Karpas-422 (cell line): ENCODE data around the gene HEY2. TPM values are rescaled to one million over a fixed set of nuclear protein-coding genes. Genes with fewer than 3 reads are reported as not detected.
"Not testable (repeated sequence)": the region's sequence is repeated elsewhere in the genome, so short reads cannot be mapped to it uniquely, and the experiment has no call there.

Experiments used
- DNase-seq: peaks from one replicate; pipeline ENCODE4 v3.0.0-alpha.2; 2015
- H2AFZ ChIP-seq: fragments of 200-600 bp; sonication (generic); 2 replicates; pipeline ENCODE4 v1.6.1; 2014; ENCODE audit warnings: antibody characterized with exemption, low read length, mixed read lengths
- H3K27ac ChIP-seq: fragments of 200-600 bp; sonication (generic); 2 replicates; pipeline ENCODE4 v1.5.1; 2014; ENCODE audit warnings: mild to moderate bottlenecking, low read length, moderate library complexity
- H3K27me3 ChIP-seq: fragments of 200-600 bp; sonication (generic); 2 replicates; pipeline ENCODE4 v1.6.1; 2014; ENCODE audit warnings: low read length, mixed read lengths
- H3K36me3 ChIP-seq: fragments of 200-600 bp; sonication (generic); 2 replicates; pipeline ENCODE4 v1.6.1; 2014; ENCODE audit warnings: low read length, mixed read lengths; ENCODE audit not compliant: insufficient read depth
- H3K4me1 ChIP-seq: fragments of 200-600 bp; sonication (generic); 2 replicates; pipeline ENCODE4 v1.6.1; 2014; ENCODE audit warnings: mild to moderate bottlenecking, low read length, mixed read lengths
- H3K4me2 ChIP-seq: fragments of 200-600 bp; sonication (generic); 2 replicates; pipeline ENCODE4 v1.6.1; 2014; ENCODE audit warnings: low read length, low read depth, mild to moderate bottlenecking; ENCODE audit not compliant: poor library complexity, severe bottlenecking
- H3K4me3 ChIP-seq: fragments of 200-600 bp; sonication (generic); 2 replicates; pipeline ENCODE4 v1.5.1; 2014; ENCODE audit warnings: mild to moderate bottlenecking, antibody characterized with exemption, low read length, mixed read lengths
- H3K79me2 ChIP-seq: fragments of 200-600 bp; sonication (generic); 2 replicates; pipeline ENCODE4 v1.6.1; 2014; ENCODE audit warnings: mild to moderate bottlenecking, low read length, mixed read lengths
- H3K9ac ChIP-seq: fragments of 200-600 bp; sonication (generic); 2 replicates; pipeline ENCODE4 v1.6.0; 2014; ENCODE audit warnings: low read length
- H3K9me2 ChIP-seq: fragments of 200-600 bp; sonication (generic), shearing (Covaris generic); replicated peaks from 2 replicates; pipeline ENCODE4 v1.6.0; 2014; ENCODE audit warnings: mild to moderate bottlenecking, low read length, moderate library complexity; ENCODE audit not compliant: insufficient read depth
- H3K9me3 ChIP-seq: fragments of 300-700, 200-600 bp; sonication (generic); 2 replicates; pipeline ENCODE4 v1.6.1; 2014; ENCODE audit warnings: low read length, mixed read lengths
- H4K20me1 ChIP-seq: fragments of 200-600 bp; sonication (generic); 2 replicates; pipeline ENCODE4 v1.6.1; 2014; ENCODE audit warnings: mild to moderate bottlenecking, antibody characterized with exemption, low read length, low read depth; ENCODE audit not compliant: insufficient read depth
- total RNA-seq: library from RNA; depleted of rRNA; stranded (reverse); fragments of >200 nt; shearing (Covaris generic); gene quantifications from 2 replicates; pipeline ENCODE4 v1.2.3, GENCODE V29; 2014; ENCODE audit warnings: low replicate concordance

HEY2 gene
- total RNA-seq, 1 experiment from 2014 or later: 0.11 TPM

DNA sequence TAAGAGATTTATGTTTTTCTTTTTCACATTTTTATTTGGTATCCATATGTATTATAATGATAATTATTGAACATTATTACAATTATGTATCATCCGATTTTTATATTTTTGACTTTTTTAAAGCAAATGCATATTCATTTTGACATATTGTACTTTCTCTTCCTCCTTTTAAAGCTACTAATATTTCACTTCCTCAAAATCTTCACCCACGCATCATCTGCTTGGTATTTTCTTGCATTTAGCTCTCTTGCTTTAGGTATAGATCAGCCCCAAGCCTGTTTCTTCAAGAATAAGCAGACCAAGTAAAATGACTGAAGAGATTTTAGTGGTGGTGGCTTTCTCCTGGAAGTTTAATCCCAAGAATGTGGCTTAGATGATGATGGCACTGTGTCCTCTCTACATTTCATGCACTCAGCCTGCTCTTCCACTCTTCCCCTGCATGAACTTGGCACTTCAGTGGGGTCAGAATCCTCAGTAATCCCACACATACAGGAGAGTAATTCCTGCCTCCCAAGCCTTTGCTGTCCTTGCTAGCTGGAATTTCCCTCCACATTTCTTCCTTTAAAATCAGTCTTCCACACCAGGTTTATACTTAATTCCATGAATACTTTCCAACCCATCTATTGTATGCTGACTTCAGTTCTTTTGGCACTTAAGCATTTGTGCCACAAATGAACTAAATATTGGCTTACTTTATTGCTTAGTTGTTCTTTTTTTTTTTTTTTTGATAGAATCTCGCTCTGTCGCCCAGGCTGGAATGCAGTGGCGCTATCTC, 49.5 kb downstream of the HEY2 start:
- H3K36me3 ChIP-seq: peaks cover 23% of the 10 kb centered on the region
- peak overlapping the region; percentile 98 for H3K27ac ChIP-seq
- peak; percentile 88 for DNase-seq
- H3K27me3 ChIP-seq: no peaks in the 10 kb centered on the region
- H3K9me3 ChIP-seq: no peaks in the 10 kb centered on the region
- H3K9me2 ChIP-seq: no peaks in the 10 kb centered on the region
- peak overlapping the region; percentile 68 for H3K9ac ChIP-seq
- no peak overlapping the region for H2AFZ ChIP-seq
- peak overlapping the region; percentile 93 for H3K4me2 ChIP-seq
- peaks cover 95% of the 10 kb centered on the region for H3K79me2 ChIP-seq
- peaks cover 100% of the 10 kb centered on the region for H3K4me1 ChIP-seq
- peak overlapping the region; percentile 64 for H3K4me3 ChIP-seq
- no peaks in the 10 kb centered on the region for H4K20me1 ChIP-seq

- Histone ChIP-seq H3K9ac (no peak overlapping the region), H3K36me3 (peaks cover 23% of the 10 kb centered on the region), H3K9me2 (no peaks in the 10 kb centered on the region), H3K79me2 (peaks cover 94% of the 10 kb centered on the region), H3K9me3 (no peaks in the 10 kb centered on the region), H3K4me2 (peak overlapping the region; percentile 30), H3K27me3 (no peaks in the 10 kb centered on the region), H3K27ac (peak overlapping the region; percentile 57), H2AFZ (no peak overlapping the region), H3K4me1 (peaks cover 96% of the 10 kb centered on the region), H4K20me1 (no peaks in the 10 kb centered on the region), H3K4me3 (no peak overlapping the region; the same call in 1 of the 2 replicates)
- DNase-seq: peak; percentile 56
Observed at GRCh38 chr6:125802383-125802782, 53.0 kb downstream of the HEY2 start.

DNA sequence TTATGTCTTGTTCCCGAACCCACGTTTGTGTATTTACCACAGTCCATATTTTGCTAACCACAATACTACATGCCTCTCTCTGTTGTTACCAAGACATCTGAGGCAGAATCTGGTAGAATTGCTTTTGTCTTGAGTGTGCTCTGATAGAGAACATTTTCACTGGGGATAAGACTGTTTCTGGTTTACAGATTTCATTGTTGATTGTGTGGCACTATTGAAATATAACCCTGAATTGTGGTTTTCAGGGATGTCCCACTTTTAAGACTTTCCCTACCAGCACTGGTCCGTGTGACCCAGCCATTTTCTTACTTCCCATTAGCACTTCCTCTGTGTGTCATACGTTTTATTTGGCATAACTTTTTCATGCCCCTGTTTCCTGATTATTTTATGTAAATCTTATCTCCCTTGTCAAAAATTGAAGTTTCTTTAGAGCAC, 53.5 kb downstream of the HEY2 start:
- H3K4me1 ChIP-seq: peaks cover 96% of the 10 kb centered on the region
- no peaks in the 10 kb centered on the region for H3K9me3 ChIP-seq
- H3K27ac ChIP-seq: peak overlapping the region; percentile 57
- no peak overlapping the region; the same call in 1 of the 2 replicates for H3K4me3 ChIP-seq
- peaks cover 94% of the 10 kb centered on the region for H3K79me2 ChIP-seq
- H3K36me3 ChIP-seq: peaks cover 23% of the 10 kb centered on the region
- peak overlapping the region; percentile 30 for H3K4me2 ChIP-seq
- peaks cover 4% of the 10 kb centered on the region for H4K20me1 ChIP-seq
- no peaks in the 10 kb centered on the region for H3K9me2 ChIP-seq
- no peak overlapping the region for H2AFZ ChIP-seq
- H3K9ac ChIP-seq: peak overlapping the region; percentile 18
- no peaks in the 10 kb centered on the region for H3K27me3 ChIP-seq
- no peak for DNase-seq

GRCh38 chr6:125804264-125804663, 54.8 kb downstream of the HEY2 start:
- Histone ChIP-seq H3K79me2 (peaks cover 99% of the 10 kb centered on the region), H3K4me2 (no peak overlapping the region), H3K9me3 (no peaks in the 10 kb centered on the region), H3K9ac (no peak overlapping the region), H4K20me1 (peaks cover 16% of the 10 kb centered on the region), H3K27ac (peak overlapping the region; percentile 57), H3K27me3 (no peaks in the 10 kb centered on the region), H3K4me3 (no peak overlapping the region), H3K9me2 (no peaks in the 10 kb centered on the region), H3K36me3 (peaks cover 20% of the 10 kb centered on the region), H3K4me1 (peaks cover 96% of the 10 kb centered on the region), H2AFZ (no peak overlapping the region)
- no peak for DNase-seq

DNA sequence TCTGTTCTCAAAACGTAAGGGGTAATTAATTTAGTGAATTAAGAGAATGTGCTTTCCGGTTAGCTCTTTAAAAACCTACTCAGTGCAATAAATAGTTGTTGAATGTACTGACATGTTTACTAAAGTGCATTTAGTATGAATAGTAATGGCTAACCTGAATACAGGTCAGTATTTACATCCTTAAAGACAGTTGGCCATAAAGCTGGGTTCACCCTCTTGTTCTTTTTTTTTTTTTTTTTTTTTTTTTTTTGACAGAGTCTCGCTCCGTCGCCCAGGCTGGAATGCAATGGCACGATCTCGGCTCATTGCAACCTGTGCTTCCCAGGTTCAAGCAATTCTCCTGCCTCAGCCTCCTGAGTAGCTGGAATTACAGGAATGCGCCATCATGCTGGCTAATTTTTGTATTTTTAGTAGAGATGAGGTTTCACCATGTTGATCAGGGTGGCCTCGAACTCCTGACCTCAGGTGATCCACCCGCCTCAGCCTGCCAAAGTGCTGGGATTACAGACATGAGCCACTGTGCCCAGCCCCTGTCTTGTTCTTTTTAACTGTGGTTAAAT, 55.5 kb downstream of the HEY2 start:
- H3K27me3 ChIP-seq, DNase-seq, H3K4me3 ChIP-seq, H2AFZ ChIP-seq, H3K9me2 ChIP-seq, H3K9me3 ChIP-seq, H3K4me2 ChIP-seq, H3K27ac ChIP-seq, H3K9ac ChIP-seq: not testable (repeated sequence)
- peaks cover 99% of the 10 kb centered on the region for H3K79me2 ChIP-seq
- peaks cover 16% of the 10 kb centered on the region for H3K36me3 ChIP-seq
- H3K4me1 ChIP-seq: peaks cover 96% of the 10 kb centered on the region
- H4K20me1 ChIP-seq: peaks cover 23% of the 10 kb centered on the region

GRCh38 chr6:125806813-125807212, 57.4 kb downstream of the HEY2 start:
- no peak for DNase-seq
- peak overlapping the region; percentile 54 for H3K4me2 ChIP-seq

DNA sequence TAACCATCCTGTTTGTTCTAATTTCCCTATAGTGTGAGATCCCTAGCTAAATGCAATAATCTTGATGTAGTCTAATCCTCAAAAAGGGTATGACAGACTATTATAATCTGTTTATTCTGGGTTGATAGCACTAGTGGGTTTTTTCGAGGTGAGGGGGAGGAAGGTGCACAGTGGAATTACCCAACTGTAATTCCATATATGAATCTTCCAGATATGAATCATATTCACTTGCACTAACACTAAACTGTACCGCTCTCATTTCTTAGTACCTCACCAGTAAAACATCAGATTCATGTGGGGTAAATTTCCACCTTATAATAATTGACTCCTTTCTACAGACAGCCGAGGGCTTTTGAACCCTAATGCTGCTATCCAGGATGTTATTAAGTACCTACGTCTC, 57.9 kb downstream of the HEY2 start:
- H3K27ac ChIP-seq: peak overlapping the region; percentile 22
- H3K9me3 ChIP-seq: no peaks in the 10 kb centered on the region
- H3K4me2 ChIP-seq: peak overlapping the region; percentile 54
- DNase-seq: no peak
- no peak overlapping the region for H3K4me3 ChIP-seq
- peaks cover 99% of the 10 kb centered on the region for H3K79me2 ChIP-seq
- H3K27me3 ChIP-seq: no peaks in the 10 kb centered on the region
- no peaks in the 10 kb centered on the region for H3K9me2 ChIP-seq
- H3K9ac ChIP-seq: no peak overlapping the region
- peaks cover 96% of the 10 kb centered on the region for H3K4me1 ChIP-seq
- H2AFZ ChIP-seq: no peak overlapping the region
- peaks cover 23% of the 10 kb centered on the region for H4K20me1 ChIP-seq
- H3K36me3 ChIP-seq: 0 out of 2 replicates have a peak, but pooled peaks cover 5% of the 10 kb centered on the region

More at GRCh38 chr6:125806813-125807212, 57.4 kb downstream of the HEY2 start:
- Histone ChIP-seq H2AFZ (no peak overlapping the region), H3K27ac (peak overlapping the region; percentile 22), H3K9me2 (no peaks in the 10 kb centered on the region), H3K79me2 (peaks cover 99% of the 10 kb centered on the region), H3K4me3 (no peak overlapping the region), H3K4me1 (peaks cover 96% of the 10 kb centered on the region), H3K27me3 (no peaks in the 10 kb centered on the region), H3K9ac (no peak overlapping the region), H3K9me3 (no peaks in the 10 kb centered on the region), H4K20me1 (peaks cover 23% of the 10 kb centered on the region), H3K36me3 (peaks cover 6% of the 10 kb centered on the region)

GRCh38 chr6:125808060-125808459, 58.6 kb downstream of the HEY2 start:
- Histone ChIP-seq H3K4me3 (peak overlapping the region; percentile 15; the same call in 1 of the 2 replicates), H3K27me3 (no peaks in the 10 kb centered on the region), H3K36me3 (0 out of 2 replicates have a peak, but pooled peaks cover 5% of the 10 kb centered on the region), H2AFZ (no peak overlapping the region), H3K4me2 (peak overlapping the region; percentile 54), H3K9me3 (no peaks in the 10 kb centered on the region), H3K9ac (0 out of 2 replicates have a peak overlapping the region, but pooled peaks have one; percentile 9), H3K79me2 (peaks cover 99% of the 10 kb centered on the region), H3K27ac (peak overlapping the region; percentile 22), H3K9me2 (no peaks in the 10 kb centered on the region), H4K20me1 (peaks cover 23% of the 10 kb centered on the region), H3K4me1 (peaks cover 92% of the 10 kb centered on the region)
- no peak for DNase-seq
